GM21526 (cell line): Measurements from ENCODE around the gene SETD4.

Source experiments
- ATAC-seq: cut with Tn5 transposase; IDR thresholded peaks from one replicate; pipeline ENCODE4 v1.9.1; 2021; ENCODE audit warnings: moderate library complexity; ENCODE audit not compliant: unreplicated experiment, low FRiP score

SETD4 gene

DNA sequence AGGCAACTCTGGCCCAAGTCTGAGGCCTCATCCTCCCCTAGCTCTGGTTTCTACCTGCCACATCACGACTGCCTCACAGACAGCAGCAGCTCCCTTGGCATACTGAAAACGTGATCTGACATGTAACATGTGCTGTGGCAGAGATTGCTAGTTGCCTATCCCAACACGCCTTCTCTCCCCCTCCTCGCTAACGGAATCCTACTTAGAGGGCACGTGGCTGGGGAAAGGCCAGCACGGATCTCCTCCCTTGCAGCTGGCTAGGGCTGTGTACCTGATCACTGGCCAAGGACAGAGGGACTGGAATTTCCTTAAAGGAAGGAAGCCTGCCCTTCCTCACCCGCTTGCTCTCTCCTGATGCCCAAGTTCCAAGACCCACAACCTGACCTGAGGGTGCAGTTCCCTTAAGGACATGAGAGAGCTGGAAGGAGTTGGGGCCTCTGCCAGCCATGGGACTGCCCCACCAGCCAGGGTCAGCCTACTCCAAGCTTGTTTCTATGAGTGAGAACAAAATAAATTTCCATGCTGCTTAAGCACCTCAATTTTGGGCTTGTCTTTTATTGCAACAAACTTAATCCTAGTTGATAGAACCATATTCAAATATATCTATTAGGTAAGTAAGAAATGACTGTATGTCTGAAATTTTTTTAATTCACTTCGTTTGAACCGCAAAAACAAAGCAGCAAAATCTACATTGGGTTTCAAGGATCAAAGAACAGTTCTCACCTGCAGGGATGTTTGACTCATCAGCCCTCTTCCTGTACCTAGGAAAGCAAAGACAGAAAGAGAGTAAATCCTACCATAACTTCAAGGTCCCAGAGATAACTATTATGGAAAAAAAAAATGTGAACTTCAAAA, 7.2 kb downstream of the SETD4 start:
- ATAC-seq: no peak

- no peak for ATAC-seq
Observed at GRCh38 chr21:36048357-36048756, 12.0 kb downstream of the SETD4 start.

DNA sequence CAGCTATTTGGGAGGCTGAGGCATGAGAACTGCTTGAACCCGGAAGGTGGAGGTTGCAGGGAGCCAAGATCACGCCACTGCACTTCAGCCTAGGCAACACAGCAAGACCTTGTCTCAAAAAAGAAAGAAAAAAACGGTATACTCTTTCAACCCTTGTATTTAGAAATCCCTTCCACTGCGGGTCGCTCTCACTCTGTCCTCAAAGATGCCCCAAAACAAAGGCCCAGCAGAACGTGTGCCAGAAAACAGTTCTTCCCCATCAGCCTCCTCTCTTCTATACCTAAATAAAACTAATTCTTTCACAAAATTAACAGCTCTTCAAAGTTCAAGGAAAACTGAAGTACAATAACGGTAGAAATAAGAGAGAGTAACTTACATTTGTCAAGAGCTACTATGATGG, 13.2 kb downstream of the SETD4 start:
- no peak for ATAC-seq

GRCh38 chr21:36045993-36046392, 14.3 kb downstream of the SETD4 start:
- ATAC-seq: no peak

DNA sequence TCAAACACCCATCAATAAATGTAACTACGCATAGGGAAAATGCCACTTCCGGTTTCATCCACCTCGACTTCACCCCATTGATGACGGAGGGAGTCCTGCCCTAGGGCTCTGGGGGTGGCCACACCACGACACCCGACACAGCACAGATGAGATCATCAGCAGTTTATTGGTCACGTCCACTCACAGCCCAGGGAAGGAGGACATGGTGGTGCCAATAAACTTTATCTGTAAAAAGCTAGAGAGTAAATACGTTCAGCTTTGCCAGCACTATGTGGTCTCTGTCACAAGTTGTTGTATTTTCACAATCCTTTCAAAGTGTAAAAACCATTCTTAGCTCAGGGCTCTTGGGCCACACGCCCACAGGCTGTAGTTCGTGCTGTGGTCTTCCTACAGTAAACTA, 16.3 kb downstream of the SETD4 start:
- no peak for ATAC-seq

- ATAC-seq: no peak
Observed at GRCh38 chr21:36041910-36042309, 18.4 kb downstream of the SETD4 start.

DNA sequence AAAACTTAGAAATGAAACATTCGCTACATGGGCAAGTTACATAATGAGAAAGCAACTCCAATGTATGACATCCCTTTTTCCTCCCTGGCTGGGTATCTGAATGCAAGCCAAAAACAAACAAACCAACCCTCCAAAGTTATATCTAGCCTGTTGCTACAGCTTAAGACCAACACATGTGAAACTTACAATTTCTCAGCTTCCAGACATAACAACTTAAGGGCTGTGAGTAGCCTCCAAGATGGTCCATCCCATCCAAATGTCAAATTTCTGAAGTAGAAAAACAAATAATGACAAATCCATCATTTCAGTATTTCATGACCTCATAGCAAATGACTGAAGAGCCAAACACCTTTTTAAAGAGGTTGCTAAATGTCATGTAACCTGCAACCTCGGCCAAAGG, 19.9 kb downstream of the SETD4 start:
- no peak for ATAC-seq

- ATAC-seq: no peak
Observed at GRCh38 chr21:36039861-36040260, 20.5 kb downstream of the SETD4 start.

GRCh38 chr21:36038701-36039497, 21.4 kb downstream of the SETD4 start:
- no peak for ATAC-seq

- no peak for ATAC-seq
Observed at GRCh38 chr21:36035381-36035791, 24.9 kb downstream of the SETD4 start.

DNA sequence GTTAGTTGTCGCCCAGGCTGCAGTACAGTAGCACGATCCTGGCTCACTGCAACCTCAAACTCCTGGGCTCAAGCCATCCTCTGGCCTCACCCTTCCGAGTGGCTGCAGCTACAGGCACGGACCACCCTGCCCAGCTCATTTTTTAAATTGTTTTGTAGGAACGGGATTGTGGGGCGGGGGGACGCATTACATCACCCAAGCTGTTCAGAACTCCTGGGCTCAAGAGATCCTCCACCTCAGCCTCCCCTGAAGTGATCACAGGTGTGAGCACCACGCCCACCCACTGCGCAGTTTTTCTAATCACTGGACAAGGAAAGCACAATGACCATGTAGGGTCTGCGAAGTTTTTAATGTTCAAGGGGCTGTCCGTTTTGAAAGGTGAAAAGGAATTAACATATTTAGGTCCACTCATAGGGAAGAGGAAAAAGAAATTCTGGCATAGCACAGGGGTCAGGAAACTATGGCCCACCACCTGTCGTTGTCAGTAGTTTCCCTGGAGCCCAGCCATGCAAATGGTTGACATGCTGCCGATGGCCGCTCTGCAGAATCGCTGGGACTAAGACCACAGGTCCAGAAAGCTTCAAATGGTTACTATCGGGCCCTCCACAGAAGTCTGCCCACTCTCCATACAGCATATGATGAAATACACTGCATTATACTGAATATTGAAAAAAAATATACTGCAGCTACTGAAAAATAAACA, 26.0 kb downstream of the SETD4 start:
- ATAC-seq: no peak

- ATAC-seq: no peak
Observed at GRCh38 chr21:36032647-36033406, 27.5 kb downstream of the SETD4 start.

DNA sequence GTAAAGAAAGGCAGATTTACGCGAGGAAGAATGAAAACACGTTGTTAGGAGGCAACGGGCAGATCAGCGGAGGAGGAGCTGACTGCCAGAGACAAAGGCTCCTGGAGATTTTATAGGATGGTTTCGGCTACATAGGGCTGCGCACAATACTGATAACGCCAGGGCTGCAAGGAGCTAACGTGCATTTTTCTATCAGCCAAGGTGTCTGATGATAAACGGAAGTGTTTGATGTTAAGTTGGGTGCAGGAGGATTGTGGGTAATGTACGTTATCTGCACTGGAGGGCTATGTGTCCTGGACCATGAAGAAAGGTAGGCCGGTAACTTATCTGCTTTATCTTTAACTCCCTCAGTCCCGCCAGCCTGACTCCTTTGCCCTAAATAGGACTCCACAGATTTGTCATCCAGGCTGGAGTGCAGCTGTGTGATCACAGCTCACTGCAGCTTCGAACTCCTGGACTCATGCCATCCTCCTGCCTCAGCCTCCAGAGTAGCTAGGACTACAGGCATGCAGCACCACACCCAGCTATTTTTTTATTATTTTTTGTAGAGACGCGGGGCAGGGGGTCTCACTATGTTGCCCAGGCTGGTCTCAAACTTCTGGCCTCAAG, 29.6 kb downstream of the SETD4 start:
- no peak for ATAC-seq

DNA sequence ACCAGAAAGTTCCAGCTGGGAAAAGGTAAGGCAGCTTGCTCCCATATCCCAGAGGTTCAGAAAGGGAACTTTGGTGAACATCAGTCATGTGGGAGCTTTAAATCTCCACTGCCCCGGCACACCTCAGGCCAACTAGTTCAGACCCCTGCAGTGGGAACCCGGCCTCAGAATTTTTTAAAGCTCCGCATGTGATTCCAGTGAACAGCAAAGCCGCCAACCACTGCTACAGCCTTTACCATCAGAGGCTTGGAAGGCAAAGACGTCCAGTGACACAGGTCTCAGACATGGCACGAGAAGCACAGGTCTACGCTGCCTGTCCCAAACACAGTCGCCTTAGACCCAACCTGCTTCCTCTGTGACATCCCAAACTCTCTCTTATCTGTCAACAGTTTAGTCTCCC, 31.0 kb downstream of the SETD4 start:
- no peak for ATAC-seq

DNA sequence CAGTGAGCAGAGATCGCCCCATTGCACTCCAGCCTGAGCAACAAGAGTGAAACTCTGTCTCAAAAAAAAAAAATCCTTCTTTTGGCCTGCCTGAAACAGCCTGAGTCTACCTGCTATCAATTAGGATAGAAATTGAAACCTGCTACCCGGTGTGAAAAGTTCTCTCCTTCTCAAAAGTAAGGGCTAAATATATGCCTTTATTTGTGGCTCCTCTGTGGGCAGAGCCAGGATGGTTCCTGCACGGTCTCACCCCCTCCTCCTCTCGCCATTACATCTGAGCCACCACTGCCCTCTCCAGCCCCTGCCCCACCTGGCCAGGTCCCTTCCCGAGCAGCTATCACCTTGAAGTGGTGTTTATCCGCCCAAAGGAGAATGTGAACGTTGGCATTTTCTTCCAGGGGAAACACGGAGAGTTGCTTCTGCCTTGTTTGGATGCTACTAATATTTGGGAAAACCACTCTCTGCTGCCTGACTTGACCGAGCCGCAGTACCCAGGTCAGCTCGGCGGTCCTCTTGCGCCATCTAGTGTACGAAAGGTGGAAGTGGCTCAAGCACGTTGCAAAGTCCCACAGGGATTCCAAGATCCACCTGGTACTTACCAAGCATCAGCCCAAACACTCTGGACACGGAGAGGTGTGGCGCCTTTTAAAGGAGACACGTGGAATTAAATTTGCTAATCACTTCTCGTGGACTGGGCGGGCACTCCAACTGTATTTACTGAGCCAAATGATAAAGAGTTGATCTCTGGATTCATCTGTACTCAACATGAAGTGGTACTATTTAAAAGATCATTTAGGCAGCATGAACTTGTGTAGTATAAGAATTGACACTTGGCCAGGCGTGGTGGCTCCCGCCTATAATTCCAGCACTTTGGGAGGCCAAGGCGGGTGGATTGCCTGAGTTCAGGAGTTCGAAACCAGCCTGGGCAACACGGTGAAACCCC, 31.9 kb downstream of the SETD4 start:
- peak; percentile 79 for ATAC-seq

DNA sequence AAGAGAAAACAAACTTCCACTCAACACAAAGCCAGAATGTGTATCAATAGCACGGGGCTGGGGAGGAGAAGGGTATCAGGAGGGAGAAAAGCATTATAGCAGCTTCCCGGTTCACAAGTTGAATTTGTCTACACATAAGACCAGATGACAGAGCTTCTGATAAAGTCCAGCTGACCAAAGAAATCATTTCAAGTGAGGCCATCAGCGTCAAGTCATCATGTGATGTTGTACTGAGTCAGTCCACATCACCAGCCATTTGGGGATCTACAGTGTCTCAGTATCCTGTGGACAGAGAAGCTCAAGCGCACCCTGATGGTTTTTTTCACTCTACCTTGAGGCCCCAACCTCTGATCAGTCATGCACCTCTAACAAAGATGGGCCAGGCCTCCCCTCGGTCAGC, 33.0 kb downstream of the SETD4 start:
- ATAC-seq: no peak

- no peak for ATAC-seq
Observed at GRCh38 chr21:36024782-36025181, 35.5 kb downstream of the SETD4 start.

GRCh38 chr21:36023092-36023480, 37.2 kb downstream of the SETD4 start:
- ATAC-seq: no peak
